Keratinocyte (primary cell): ENCODE data around the gene CXCR2.

ENCODE experiments used
- CTCF ChIP-seq, 3 experiments: IDR thresholded peaks in 1 of 3; conservative IDR thresholded peaks in 1 of 3; optimal IDR thresholded peaks in 1 of 3; 2 replicates in 2 of 3; 3 replicates in 1 of 3; pipeline versions ENCODE3 to v1.5.1; 2011; ENCODE audit warnings: low read length in 3 of 3, mild to moderate bottlenecking in 3 of 3, moderate library complexity in 2 of 3, control low read depth in 1 of 3, inconsistent platforms in 1 of 3; ENCODE audit not compliant: insufficient read depth in 2 of 3; ENCODE audit errors: extremely low read depth in 1 of 3
- EZH2 ChIP-seq: IDR thresholded peaks from one replicate; pipeline ENCODE4 v1.6.1; 2012; ENCODE audit warnings: inconsistent platforms, mild to moderate bottlenecking, low read length, moderate library complexity

- no peak for TF ChIP-seq CTCF (optimal IDR thresholded peaks at IDR 0.05 in 1 of 3, IDR thresholded peaks at IDR 0.05 in 1 of 3, conservative IDR thresholded peaks at IDR 0.05 in 1 of 3; ENCODE audit: extremely low read depth in 1 of 3, insufficient read depth in 2 of 3, low read length in 3 of 3)
- no peak for TF ChIP-seq EZH2
Measured at GRCh38 chr2:218077464-218078216, 48.2 kb upstream of the CXCR2 start.
